ENCODE measurements around the gene LBX1. TPM values are rescaled to one million over a fixed set of nuclear protein-coding genes. Genes with fewer than 3 reads are reported as not detected.

The LBX1 gene
- total and polyA plus RNA-seq, 2 of the 4 experiments (the other 2 are of a cell fraction), result not detected

- no peak overlapping the region for H3K4ac ChIP-seq (ENCODE audit: low read depth, low read length)
- peaks cover 9% of the 10 kb centered on the region for H3K9me3 ChIP-seq (ENCODE audit: control insufficient read depth, insufficient read depth, low read length)
- TF ChIP-seq NFE2L2 (IDR thresholded peaks at IDR 0.05; ENCODE audit: low read depth, low read length), result no peak
- TF ChIP-seq FOS (IDR thresholded peaks at IDR 0.05; ENCODE audit: low read depth, low read length), result no peak
- no peak for TF ChIP-seq ELK1 (IDR thresholded peaks at IDR 0.05; ENCODE audit: borderline replicate concordance, low read depth, low read length)
- TF ChIP-seq RFX5 (IDR thresholded peaks at IDR 0.05; ENCODE audit: low read depth, low read length), result no peak
- no peak for TF ChIP-seq CHD1 (IDR thresholded peaks at IDR 0.05; ENCODE audit: low read depth, low read length)
- no peak for TF ChIP-seq MAFK (IDR thresholded peaks at IDR 0.05; ENCODE audit: low read depth, low read length)
- TF ChIP-seq MXI1 (IDR thresholded peaks at IDR 0.05; ENCODE audit: borderline replicate concordance, low read depth, low read length), result no peak
- TF ChIP-seq MAZ (IDR thresholded peaks at IDR 0.05; ENCODE audit: borderline replicate concordance, low read depth, low read length), result no peak
- TF ChIP-seq RAD21 (IDR thresholded peaks at IDR 0.05; ENCODE audit: low read length), result no peak
- TF ChIP-seq POLR2A (IDR thresholded peaks at IDR 0.05; ENCODE audit: low read depth, low read length), result no peak
- TF ChIP-seq CTCF (conservative IDR thresholded peaks at IDR 0.05; ENCODE audit: low read depth, low read length), result no peak
- TF ChIP-seq CEBPB (IDR thresholded peaks at IDR 0.05; ENCODE audit: low read depth, low read length), result no peak
- ChIA-PET CTCF (no interaction called here), POLR2A (ENCODE audit: unreplicated experiment) (no interaction called here)
- no peak for ATAC-seq (ENCODE audit: low read depth)
- DNase-seq, result no peak
- H2AFZ ChIP-seq (replicated peaks; ENCODE audit: low read length, poor library complexity), result no peak overlapping the region
- peaks cover 5% of the 10 kb centered on the region; the same call in 1 of the 2 replicates for H3K4me1 ChIP-seq (ENCODE audit: control insufficient read depth, insufficient read depth, low read length)
- no peaks in the 10 kb centered on the region for H3K36me3 ChIP-seq (ENCODE audit: control insufficient read depth, insufficient read depth, low read length)
- no peak overlapping the region for H3K18ac ChIP-seq (ENCODE audit: low read depth, low read length)
- intact Hi-C loops (cut with micrococcal nuclease), result no loop called here
- no peak overlapping the region for H4K8ac ChIP-seq (ENCODE audit: low read depth in 2 of 2, low read length in 2 of 2)
- H3K9me1 ChIP-seq (ENCODE audit: insufficient read depth, low read length), result no peaks in the 10 kb centered on the region; the same call in 1 of the 2 replicates
- H3K14ac ChIP-seq (replicated peaks; ENCODE audit: low read depth, low read length), result no peak overlapping the region
- no CpG with 5 or more reads among the region's 3 CpGs for WGBS, 2 experiments (ENCODE audit: extremely low coverage in 2 of 2, insufficient read length in 1 of 2)
- H4K20me1 ChIP-seq (ENCODE audit: insufficient read depth, low read length), result no peaks in the 10 kb centered on the region
- dilution Hi-C loops (cut with HindIII; ENCODE audit: low sequenced_read_pairs, unreplicated experiment), result no loop called here
- no peak overlapping the region for H2BK20ac ChIP-seq (ENCODE audit: low read depth, low read length)
- no peak overlapping the region for H3K23ac ChIP-seq (ENCODE audit: low read depth, low read length)
- no peak overlapping the region for H4K91ac ChIP-seq (ENCODE audit: insufficient read depth, low read depth, low read length)
- no peak overlapping the region for H3K9ac ChIP-seq (ENCODE audit: low read depth, low read length)
- no peak overlapping the region for H2AK9ac ChIP-seq (replicated peaks; ENCODE audit: low read depth, low read length, poor library complexity)
- no peak overlapping the region for H3K56ac ChIP-seq (ENCODE audit: extremely low read depth, insufficient read depth, low read length)
- no peak overlapping the region for H3K4me3 ChIP-seq (ENCODE audit: insufficient read depth, low read depth, low read length)
- in situ Hi-C loops (cut with MboI; ENCODE audit: low sequenced_read_pairs), result no loop called here
- peaks cover 96% of the 10 kb centered on the region for H3K27me3 ChIP-seq (ENCODE audit: control insufficient read depth, insufficient read depth, low read length)
- no peaks in the 10 kb centered on the region for H3K79me1 ChIP-seq (ENCODE audit: low read depth in 1 of 2, low read length in 2 of 2)
- no TSS peak for BruUV-seq (replicated peaks)
- no peak overlapping the region for H2BK15ac ChIP-seq (ENCODE audit: low read depth, low read length)
- H2BK5ac ChIP-seq (ENCODE audit: low read depth, low read length, poor library complexity, severe bottlenecking), result no peak overlapping the region
- no peak overlapping the region for H2BK120ac ChIP-seq (ENCODE audit: low read depth, low read length)
- H3K4me2 ChIP-seq (ENCODE audit: low read depth, low read length), result no peak overlapping the region
- no peak overlapping the region for H3K27ac ChIP-seq (ENCODE audit: insufficient read depth, low read length)
- H2AK5ac ChIP-seq (ENCODE audit: low read depth, low read length), result no peak overlapping the region
- H4K5ac ChIP-seq (ENCODE audit: low read depth, low read length), result no peak overlapping the region
Measured at GRCh38 chr10:101233863-101234262, 4.6 kb upstream of the LBX1 start.

All from IMR-90 (cell line).